HG02571 (cell line): ENCODE results near the gene PSEN1.

Experiments
- ATAC-seq: cut with Tn5 transposase; IDR thresholded peaks from one replicate; pipeline ENCODE4 v1.9.1; 2021; ENCODE audit warnings: mild to moderate bottlenecking, moderate library complexity; ENCODE audit not compliant: unreplicated experiment

Gene PSEN1

GRCh38 chr14:73216030-73216429 lies 79.7 kb downstream of the PSEN1 start:
- ATAC-seq, result no peak

GRCh38 chr14:73217411-73217810 lies 81.1 kb downstream of the PSEN1 start:
- no peak for ATAC-seq

- no peak for ATAC-seq
Observed at GRCh38 chr14:73220061-73220460, 83.8 kb downstream of the PSEN1 start.

GRCh38 chr14:73220634-73221033 lies 84.3 kb downstream of the PSEN1 start:
- no peak for ATAC-seq

GRCh38 chr14:73221945-73222344 lies 85.6 kb downstream of the PSEN1 start:
- ATAC-seq, result no peak

GRCh38 chr14:73223049-73223448 lies 86.7 kb downstream of the PSEN1 start:
- ATAC-seq, result peak; percentile 71

GRCh38 chr14:73225496-73225895 lies 89.2 kb downstream of the PSEN1 start:
- no peak for ATAC-seq

GRCh38 chr14:73227812-73228781 lies 91.8 kb downstream of the PSEN1 start:
- no peak for ATAC-seq

GRCh38 chr14:73230051-73230450 lies 93.7 kb downstream of the PSEN1 start:
- ATAC-seq, result no peak

- no peak for ATAC-seq
Observed at GRCh38 chr14:73231981-73232851, 95.9 kb downstream of the PSEN1 start.

- no peak for ATAC-seq
Observed at GRCh38 chr14:73232984-73233383, 96.7 kb downstream of the PSEN1 start.

GRCh38 chr14:73233564-73233963 lies 97.3 kb downstream of the PSEN1 start:
- no peak for ATAC-seq

GRCh38 chr14:73234029-73234428 lies 97.7 kb downstream of the PSEN1 start:
- no peak for ATAC-seq

GRCh38 chr14:73234586-73235394 lies 98.5 kb downstream of the PSEN1 start:
- ATAC-seq, result no peak

GRCh38 chr14:73235531-73236155 lies 99.3 kb downstream of the PSEN1 start:
- no peak for ATAC-seq

GRCh38 chr14:73236157-73236556 lies 99.8 kb downstream of the PSEN1 start:
- no peak for ATAC-seq

GRCh38 chr14:73236752-73237218 lies 100.5 kb downstream of the PSEN1 start:
- ATAC-seq, result no peak

GRCh38 chr14:73237219-73237785 lies 101.0 kb downstream of the PSEN1 start, which contains the start of gene PAPLN:
Gene PAPLN, plus strand, starts transcription at chr14:73237506. Its CDS starts 2,273 bp downstream, at chr14:73239779.
- no peak for ATAC-seq

- ATAC-seq, result no peak
Observed at GRCh38 chr14:73237786-73238423, 101.6 kb downstream of the PSEN1 start.
